Stimulated activated CD4-positive, alpha-beta T cell treated with anti-CD3 and anti-CD28 coated beads, TNF-alpha, amount 100 ng/mL, for 48 hours (primary cell): ENCODE results near the gene DMXL2.
"Not testable (repeated sequence)": the region's sequence is repeated elsewhere in the genome, so short reads cannot be mapped to it uniquely, and the experiment has no call there.

Source experiments
- DNase-seq, 3 donors: peaks; one replicate each; pipeline ENCODE4 v3.0.0-alpha.2; 2020; ENCODE audit warnings: low read depth in 3 of 3

Gene DMXL2, protein sequence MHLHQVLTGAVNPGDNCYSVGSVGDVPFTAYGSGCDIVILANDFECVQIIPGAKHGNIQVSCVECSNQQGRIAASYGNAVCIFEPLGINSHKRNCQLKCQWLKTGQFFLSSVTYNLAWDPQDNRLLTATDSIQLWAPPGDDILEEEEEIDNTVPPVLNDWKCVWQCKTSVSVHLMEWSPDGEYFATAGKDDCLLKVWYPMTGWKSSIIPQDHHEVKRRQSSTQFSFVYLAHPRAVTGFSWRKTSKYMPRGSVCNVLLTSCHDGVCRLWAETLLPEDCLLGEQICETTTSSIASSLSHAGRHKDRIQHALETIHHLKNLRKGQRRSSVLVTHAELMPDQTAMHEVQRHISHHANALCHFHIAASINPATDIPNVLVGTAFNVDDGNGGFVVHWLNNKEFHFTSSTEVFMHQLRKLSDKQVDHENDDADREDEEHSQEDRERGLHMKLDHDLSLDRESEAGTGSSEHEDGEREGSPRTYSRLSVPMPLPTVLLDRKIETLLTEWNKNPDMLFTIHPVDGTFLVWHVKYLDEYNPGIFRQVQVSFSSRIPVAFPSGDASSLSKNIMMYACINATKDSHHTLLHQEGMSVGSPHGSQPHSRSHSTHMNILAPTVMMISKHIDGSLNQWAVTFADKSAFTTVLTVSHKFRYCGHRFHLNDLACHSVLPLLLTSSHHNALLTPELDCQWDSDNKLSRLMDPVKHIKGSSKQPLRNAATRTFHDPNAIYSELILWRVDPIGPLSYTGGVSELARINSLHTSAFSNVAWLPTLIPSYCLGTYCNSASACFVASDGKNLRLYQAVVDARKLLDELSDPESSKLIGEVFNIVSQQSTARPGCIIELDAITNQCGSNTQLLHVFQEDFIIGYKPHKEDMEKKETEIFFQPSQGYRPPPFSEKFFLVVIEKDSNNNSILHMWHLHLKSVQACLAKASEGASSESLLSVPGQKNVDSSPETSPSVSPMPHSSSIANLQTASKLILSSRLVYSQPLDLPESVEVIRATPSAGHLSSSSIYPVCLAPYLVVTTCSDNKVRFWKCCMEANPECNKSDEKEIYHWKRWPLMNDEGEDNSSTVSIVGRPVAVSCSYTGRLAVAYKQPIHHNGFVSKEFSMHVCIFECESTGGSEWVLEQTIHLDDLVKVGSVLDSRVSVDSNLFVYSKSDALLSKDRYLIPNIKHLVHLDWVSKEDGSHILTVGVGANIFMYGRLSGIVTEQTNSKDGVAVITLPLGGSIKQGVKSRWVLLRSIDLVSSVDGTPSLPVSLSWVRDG (N-terminal part only)

DNA sequence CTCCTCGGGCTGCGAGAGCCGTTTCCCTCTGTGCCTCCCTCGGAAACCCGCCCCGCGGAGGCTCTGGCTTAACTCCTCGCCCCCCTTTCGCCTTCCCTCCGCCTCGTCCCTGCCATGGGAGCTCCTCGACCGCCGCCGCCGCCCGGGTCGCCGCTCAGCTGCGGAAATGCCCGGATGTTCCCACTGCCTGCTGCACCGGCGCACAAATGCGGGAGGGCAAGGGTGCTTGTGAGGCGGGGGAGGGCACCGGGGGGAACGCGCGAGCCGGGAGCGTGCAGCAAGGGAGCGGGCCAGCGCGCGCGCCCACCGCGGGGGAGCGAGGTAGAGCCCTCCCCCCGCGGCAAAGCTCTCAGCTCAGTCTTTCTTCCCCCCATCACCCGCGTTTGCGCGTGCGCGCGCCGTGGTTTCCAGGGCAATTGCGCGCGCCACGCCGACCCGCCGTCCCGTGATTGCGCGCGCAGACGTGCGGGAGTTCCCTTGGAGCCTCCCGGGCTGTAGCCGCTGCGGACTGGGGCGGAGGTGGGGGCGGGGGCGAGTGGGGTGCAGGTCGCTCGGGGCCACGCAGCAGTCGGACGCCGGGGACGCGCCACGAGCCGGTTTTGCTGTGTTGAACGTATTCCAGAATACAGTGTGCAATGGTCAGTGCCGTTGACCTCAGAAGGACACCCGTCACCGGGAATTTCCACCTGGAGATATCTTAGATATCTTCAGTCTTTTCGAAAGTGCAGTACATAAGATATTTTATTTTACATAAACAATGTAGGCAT lies at the start of gene DMXL2:
Gene DMXL2, minus strand, starts transcription at position 168 of the 767 bp plus-strand sequence. CDS start 226 bp downstream, outside the sequence.
- DNase-seq = peak; percentile 55 to 67 (median 60)

DNA sequence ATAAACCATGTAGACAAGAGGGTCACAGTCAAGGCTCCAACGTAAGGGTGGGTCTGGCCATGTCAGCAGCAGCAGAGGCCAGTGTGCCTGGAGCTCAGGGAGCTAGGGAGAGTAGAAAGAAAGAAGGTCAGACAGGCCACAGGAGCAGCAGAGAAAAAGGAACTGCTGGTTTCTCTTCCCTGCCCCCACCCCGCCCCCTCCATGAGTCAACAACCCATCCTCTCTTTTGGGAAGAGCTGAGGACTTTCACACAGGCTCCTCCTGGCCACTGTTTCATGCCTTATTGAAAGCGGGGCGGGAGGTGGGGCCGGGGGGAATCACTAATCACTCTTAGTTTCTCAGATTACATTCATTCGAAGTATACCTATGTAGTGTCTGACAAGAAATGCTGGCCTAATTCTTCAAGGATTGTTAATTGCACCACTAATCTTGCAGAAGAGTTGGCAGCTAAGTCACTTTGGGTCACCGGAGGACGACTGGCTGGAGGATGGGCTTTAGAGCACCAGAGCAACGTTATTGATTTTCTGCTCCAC lies 49.6 kb upstream of the DMXL2 start:
- DNase-seq = no peak

DNA sequence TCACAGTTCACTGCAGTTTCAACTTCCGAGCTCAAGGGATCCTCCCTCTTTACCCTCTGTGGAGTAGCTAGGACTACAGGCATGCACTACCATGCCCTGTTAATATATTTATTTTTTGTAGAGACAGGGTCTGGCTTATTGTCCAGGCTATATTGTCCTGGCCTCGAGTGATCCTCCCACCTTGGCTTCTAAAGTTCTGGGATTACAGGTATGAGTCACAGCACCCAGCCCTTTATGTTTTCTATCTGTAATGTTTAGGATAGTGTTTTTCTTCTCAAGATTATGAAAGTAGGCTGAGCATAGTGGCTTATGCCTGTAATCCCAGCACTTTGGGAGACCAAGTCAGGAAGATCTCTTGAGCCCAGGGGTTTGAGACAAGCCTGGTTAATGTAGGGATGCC lies 46.8 kb upstream of the DMXL2 start:
- no peak for DNase-seq

DNA sequence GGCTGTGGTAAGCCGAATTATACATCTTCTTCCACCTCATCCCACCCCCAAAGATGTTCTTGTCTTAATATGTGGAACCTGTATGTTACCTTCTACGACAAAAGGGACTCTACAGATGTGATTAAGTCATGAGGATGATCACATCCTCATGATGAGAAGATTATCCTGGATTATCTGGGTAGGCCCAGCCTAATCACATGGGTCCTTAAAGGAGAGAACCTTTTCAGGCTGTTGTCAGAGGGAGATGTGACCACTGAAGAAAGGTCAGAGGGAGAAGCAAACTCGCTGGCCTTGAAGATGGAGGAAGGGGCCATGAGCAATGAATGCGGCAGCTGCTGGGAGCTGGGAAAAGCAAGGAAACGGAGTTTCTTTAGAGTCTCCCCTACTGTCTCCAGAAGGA lies 45.9 kb upstream of the DMXL2 start:
- DNase-seq = no peak

DNA sequence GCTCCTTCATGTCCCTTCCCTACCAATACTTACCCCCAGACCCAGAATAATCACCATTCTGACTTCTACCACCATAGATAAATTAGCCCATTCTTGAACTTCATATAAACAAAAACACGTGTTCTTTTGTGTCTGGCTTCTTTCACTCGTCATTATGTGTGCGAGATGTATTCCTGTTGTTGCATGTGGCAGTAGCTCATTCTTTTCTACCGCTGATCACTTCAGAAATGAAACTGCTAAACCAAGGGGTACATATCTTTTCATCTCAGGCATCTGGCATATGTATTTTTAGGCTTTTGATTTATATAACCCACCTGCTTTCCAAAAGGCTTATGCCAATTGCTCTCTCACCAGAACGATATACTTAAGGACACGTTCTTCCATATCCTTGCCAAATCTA lies 44.9 kb upstream of the DMXL2 start:
- DNase-seq = no peak

DNA sequence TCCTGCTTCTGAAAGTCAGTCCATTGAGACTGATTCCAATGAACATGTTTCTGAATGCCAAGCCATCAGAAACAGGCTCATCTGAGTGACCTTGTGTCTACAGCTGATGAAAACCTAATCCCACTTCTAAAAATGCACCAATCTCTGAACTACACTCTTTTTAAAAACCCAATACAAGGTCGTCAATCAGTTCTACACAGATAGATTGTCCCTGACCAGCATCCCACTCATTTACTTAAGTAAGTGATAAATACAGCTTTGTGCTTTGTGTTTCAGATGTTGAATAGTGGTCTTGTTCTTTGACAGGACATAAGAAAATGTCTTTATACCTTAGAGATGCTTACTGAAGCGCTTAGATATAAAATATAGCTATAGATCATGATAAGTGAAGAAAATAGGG lies 38.5 kb upstream of the DMXL2 start:
- no peak for DNase-seq

DNA sequence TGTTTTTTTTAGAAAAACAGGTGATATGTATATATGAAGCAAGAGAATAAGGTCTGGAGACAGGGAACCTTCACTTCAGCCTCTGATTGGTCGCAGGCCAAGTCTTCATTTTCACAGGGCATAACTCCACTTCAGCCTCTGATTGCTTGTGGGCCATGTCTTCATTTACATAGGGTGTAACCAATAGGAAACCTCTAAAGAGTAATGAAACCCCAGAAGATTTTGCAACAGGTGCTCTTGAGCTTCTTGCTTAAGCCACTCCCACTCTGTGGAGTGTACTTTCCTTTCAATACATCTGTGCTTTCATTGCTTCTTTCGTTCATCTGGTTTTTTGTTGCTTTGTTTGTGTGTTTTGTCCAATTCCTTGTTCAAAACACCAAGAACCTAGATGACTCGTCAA lies 36.1 kb upstream of the DMXL2 start:
- no peak for DNase-seq

DNA sequence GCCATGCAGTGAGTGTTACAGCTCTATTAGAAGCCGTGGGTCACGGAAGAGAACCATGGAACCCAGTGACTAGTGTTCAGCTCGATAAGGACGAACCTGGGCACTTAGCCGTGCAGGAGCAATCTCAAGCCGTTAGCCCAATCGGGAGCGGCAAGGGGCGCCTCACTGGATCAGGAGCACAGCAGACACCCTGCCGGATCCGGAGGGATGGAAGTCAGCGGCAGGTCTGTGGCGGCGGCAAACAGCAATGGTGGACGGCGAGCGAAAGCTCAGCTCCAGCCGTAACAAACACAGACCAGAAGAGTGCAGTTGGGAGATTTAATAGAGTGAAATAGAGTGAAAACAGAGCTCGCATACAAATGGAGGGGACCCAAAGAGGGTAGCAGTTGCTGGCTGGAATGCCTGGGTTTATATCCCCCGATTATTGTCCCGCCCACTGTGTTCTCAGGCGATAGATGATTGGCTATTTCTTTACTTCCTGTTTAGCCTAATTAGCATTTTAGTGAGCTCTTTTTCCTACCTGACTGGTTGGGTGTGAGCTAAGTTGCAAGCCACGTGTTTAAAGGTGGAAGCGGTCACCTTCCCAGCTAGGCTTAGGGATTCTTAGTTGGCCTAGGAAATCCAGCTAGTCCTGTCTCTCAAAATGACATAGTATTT lies 33.0 kb upstream of the DMXL2 start:
- DNase-seq = not testable (repeated sequence)

DNA sequence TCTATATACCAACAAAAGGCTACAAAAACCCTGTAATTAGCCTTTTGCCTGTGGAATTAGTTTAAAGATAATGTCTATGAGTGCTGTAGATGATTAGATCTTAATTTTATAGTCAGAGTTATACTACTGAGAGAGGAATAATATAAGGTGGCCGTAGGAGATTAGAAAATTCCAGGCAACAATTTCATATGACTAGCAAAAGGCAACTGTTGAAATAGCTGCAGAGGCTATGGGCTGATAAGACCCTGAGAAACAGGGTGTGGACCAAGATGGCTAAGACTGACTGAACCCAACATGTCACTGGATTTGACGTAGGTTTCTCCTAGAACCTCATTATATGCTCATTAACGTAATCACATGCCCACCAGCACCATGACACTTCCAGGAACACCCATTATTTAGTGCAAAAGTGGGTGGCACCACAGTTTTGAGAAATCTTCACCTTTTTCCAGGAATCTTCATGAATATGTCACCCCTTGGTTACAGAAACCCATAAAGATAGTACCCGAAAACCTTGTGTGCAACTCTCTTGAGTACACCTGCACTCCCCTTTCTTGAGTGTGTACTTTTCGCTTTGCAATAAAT lies 29.6 kb upstream of the DMXL2 start:
- DNase-seq = no peak

DNA sequence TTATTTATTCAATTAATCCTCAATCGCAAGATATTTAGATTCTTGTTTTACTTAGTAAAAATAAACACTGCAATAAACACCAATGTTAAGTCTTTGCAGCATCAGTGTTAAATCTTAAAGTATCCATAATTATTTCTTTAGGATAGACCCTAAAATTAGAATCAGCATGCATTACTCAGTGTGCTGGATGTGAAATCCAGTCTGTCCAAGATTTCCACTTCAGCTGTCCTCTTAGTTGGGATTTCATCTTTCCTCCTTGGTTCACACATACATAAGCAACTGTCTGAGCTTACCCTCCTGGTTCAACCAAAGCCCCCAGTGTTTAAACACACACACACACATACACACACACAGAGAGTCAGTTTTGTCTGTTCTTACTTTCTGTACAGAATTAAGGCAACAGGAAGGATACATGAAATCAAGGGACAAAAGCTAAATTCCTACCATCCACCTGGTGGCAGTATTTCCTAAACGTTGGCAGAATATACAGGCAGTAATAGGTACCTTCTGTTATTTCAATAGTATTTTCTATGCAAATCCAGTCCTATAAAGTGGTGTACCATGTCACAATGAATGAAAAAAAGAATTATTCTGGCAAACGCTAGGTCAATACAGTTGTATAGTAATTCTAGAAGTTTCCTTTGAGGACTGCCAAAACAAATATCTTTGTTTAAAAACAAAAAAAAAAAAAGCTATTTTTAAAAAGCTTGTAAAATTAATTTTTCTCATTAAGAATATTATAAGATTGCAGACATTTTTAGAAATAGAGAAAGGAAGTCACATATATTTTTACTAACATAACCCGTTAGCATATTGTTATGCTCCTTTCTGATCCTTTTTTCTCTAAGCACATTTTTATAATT lies 27.3 kb upstream of the DMXL2 start:
- DNase-seq = peak in 1 of 3 donors; percentile 6

DNA sequence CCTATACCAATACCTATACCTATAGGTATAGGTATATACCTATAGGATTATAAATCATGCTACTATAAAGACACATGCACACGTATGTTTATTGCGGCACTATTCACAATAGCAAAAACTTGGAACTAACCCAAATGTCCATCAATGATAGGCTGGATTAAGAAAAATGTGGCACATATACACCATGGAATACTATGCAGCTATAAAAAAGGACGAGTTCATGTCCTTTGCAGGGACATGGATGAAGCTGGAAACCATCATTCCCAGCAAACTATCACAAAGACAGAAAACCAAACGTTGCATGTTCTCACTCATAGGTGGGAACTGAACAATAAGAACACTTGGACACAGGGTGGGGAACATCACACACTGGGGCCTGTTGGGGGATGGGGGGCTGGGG lies 26.1 kb upstream of the DMXL2 start:
- not testable (repeated sequence) for DNase-seq

DNA sequence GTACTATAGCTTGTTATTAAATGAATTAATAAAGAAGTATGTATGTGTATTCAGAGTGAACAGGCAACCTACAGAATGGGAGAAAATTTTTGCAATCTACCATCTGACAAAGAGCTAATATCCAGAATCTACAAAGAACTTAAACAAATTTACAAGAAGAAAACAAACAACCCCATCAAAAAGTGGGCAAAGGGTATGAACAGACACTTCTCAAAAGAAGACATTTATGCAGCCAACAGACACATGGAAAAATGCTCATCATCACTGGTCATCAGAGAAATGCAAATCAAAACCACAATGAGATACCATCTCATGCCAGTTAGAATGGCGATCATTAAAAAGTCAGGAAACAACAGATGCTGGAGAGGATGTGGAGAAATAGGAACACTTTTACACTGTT lies 25.5 kb upstream of the DMXL2 start:
- DNase-seq = not testable (repeated sequence)

DNA sequence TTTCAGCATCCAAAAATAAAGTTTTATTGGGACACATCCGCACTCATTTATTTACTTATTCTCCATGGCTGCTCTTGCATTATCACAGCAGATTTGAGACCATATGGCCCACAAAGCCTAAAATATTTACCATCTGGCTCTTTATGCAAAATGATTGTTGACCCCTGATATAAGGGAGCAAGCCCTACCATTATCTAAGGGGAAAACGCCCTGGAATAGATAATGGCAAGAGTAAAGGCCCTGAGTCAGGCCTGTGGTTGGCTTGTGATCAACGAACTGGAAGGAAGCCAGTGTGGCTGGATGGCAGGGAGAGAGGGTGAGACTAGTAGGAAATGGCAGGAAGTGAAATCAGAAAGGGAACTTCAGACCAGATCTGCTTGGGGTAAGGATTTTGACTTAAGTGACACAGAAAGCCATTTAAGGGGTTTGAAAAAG lies 24.6 kb upstream of the DMXL2 start:
- DNase-seq = no peak

DNA sequence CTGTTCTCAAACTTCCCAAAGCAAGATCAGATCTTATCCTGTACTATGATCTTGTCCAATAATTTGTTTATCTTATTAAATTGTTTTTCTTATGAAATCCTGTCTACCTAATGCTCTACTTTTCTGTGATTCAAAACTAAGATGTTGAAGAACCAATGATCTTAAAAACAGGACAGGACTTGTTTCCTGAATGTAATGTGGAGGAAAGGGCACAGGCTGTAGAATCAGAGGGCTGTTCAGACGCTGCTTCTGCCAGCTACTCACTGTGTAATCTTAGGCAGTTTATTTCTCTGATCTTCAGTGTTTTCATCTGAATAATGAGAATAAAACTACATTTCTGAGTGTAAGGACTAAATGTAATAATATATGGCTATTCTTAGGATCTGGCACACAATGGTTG lies 20.1 kb upstream of the DMXL2 start:
- no peak for DNase-seq

DNA sequence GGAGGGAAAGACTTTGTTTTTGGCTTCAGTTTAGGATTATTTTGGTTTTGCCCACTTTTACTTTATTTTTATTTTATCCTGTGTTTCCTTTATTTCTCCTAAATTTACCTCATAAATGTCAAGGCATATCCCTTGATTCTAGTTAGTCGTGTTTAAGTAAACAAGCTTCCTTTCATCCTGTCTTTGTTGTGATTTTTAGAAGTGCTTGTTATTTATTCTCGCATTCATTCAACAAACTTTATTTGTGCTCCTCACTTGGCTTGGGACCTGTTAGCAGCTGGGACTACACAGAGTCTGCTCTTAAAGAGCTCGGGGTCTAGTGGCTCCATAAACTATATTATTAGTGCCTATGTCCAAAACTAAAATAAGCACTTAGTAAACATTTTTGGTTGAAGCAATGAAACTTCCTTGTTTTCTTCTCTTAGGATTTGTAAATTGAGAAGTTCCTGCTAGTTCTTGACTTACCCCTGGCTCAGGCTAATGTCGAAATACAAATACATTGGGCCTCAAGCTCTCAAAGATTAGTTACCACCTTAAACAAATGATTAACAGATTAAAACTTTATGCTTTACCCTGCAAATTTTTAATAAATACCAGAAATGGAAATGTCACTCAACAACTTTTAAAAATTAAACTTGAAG lies 19.0 kb upstream of the DMXL2 start:
- DNase-seq = no peak

DNA sequence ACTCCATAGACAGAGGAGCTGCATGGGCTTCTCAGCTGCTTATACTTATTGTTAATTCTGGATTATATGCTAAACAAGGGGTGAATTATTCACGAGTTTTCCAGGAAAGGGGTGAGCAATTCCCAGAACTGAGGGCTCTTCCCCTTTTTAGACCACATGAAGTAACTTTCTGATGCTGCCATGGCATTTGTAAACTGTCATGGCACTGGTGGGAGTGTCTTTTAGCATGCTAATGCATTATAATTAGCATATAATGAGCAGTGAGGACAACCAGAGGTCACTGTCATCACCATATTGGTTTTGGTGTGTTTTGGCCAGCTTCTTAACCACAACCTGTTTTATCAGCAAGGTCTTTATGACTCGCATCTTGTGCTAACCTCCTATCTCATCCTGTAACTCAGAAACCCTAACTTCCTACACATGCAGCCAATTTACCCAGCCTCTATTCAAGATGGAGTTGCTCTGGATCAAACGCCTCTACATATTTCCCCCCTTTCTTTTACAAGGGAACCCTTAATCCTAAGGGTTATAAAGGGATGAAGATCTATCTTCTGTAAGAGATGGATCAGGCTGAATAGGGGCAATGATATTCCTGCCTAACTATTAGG lies 12.1 kb upstream of the DMXL2 start:
- DNase-seq = no peak

DNA sequence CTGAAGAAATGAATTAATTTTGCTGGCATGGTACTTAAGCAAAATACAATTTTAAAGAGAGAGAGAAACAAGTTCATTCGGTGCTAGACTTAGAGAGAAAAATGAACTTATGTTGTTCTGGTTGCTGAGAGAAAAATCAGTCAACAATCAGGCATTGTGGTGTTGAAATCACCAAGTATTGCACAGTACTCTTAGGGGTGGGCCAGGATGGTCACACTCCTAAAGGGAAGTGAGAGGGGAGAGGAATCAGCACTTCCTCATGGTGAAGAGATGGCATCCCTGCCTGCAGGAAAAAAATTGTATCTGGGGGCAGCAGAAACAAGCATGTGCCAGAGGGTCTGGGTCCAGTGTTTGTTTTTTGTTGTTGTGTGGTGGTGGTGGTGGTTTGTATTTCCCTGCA lies 7.0 kb upstream of the DMXL2 start:
- no peak for DNase-seq

DNA sequence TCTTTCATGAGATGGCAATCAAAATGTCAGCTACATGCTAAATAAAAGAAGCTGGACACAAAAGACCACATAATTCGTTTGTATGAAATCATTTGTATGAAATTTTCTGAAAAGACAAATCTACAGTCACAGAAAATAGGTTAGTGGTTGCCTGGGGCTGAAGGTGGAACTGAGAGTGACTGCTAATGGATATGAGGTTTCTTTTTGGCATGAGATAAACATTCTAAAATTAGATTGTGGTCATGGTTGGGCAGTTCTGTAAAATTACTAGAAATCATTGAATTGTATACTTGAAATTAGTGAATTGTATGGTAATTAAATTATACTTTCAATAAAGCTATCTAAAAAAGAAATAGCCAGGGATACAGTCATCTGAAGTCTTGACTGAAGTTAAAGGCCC lies 2.7 kb upstream of the DMXL2 start:
- no peak for DNase-seq
